GM21619 (cell line): ENCODE data around the gene AKT2.
A peak's percentile ranks its signal among the peaks of the same experiment; 100 is the strongest.

ENCODE experiments used
- ATAC-seq: cut with Tn5 transposase; IDR thresholded peaks from one replicate; pipeline ENCODE4 v1.9.1; 2021; ENCODE audit not compliant: unreplicated experiment

The AKT2 gene

GRCh38 chr19:40302224-40303011 lies 17.3 kb upstream of the AKT2 start:
- no peak for ATAC-seq

GRCh38 chr19:40300668-40301067 lies 15.5 kb upstream of the AKT2 start:
- no peak for ATAC-seq

GRCh38 chr19:40298026-40298425 lies 12.9 kb upstream of the AKT2 start:
- no peak for ATAC-seq

DNA sequence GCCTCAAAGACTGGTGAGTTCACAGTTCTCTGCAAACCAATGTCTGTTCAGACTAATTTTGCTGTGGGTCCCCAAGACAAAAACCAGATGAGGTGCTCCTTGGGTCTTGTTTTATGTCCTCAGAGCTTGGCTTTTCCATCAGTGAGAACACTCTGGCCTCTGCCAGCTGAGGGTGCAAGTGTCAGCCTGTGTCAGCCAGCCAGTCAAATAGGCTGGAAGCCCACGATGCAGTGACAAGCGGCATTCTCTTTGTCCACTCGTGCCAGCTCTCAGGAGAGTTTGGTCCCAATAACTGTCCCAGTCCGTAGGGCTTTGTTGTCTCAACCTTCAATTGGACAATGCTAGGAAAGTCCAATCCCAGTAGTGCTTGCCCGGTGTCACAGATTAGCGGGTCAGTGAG lies 9.4 kb upstream of the AKT2 start:
- no peak for ATAC-seq

DNA sequence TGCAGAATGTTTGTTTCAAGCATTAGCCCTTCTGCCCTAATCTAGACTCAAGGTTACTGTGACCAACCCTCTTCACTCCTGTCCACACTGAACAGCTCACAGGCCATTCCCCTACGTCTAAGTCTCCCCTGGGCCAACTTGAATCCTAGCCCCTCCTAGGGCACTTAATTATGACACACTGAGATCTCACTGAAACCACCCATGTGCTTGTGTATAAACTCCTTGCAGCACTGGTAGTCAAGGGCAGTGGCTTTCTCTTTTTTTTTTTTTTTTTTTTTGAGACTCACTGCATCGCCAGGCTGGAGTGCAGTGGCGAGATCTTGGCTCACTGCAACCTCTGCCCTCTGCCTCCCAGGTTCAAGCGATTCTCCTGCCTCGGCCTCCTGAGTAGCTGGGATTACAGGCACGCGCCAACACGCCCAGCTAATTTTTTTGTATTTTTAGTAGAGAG lies 1.9 kb upstream of the AKT2 start:
- ATAC-seq, result no peak

GRCh38 chr19:40286235-40286970 lies 1.3 kb upstream of the AKT2 start:
- ATAC-seq, result no peak

- ATAC-seq, result peak; percentile 63
These were observed 449 bp upstream of the AKT2 start for GRCh38 chr19:40285353-40286234.

GRCh38 chr19:40284251-40284500 lies 969 bp downstream of the AKT2 start:
- no peak for ATAC-seq

DNA sequence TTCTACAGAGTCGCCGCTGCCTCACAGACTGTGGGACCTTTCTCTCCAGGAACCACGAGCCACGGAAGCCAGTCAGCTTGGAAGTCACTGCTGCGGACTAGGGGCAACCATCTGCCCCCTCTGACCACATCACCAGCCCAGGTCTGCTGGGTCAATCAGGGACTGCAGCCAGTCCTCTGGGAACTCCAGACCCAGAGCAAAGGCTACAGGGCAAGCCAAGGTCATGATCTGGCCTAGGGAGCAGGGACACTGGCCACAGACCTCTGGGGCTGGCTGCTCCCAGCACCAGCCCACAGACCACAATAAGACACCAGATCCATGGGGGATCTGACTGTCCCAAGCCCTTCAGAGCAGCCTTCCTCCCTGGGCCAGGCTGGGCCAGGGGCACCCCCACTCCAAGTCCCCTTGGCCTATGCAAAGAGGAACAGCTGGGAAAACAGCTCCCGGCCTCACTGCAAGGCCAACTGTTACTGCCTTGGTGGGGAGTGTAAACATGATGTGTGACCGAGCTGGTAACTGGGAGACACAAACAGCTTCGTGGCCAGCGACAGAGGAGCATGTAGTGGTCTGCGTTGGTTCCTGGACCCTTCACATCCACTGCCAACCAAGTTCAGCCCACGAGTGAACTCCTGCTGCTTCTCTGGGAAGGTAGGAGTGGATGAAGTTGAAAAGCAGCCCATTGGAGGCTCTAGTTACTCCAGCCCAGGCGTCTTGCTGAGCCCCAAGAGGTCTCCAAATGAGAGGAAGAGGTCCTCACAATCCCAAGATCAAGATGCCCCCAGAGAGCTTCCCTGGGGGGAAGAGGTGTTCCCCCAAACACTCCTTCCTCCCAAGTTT lies 1.5 kb downstream of the AKT2 start:
- no peak for ATAC-seq

DNA sequence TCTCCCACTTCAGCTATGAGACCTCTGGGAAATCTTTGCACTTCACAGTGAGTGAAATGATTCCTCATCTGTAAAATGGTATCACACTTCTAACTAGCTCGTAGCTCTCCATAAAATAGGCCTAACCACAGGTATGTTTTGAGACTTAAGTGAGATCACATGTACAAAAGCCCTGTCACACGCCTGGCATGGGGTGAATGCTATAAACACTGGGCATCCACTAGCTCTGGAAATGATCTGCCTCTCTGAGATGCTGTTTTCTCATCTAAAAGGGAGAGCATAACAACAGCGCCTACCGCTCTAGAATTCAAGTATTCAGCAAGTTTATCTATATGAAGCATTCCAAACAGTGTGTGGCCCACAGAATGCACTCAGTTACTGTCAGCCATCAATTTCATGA lies 2.2 kb downstream of the AKT2 start:
- ATAC-seq, result no peak

GRCh38 chr19:40282209-40282580 lies 3.0 kb downstream of the AKT2 start:
- ATAC-seq, result no peak

- no peak for ATAC-seq
These were observed 3.5 kb downstream of the AKT2 start for GRCh38 chr19:40281381-40282208.

- no peak for ATAC-seq
These were observed 4.4 kb downstream of the AKT2 start for GRCh38 chr19:40280608-40281221.

DNA sequence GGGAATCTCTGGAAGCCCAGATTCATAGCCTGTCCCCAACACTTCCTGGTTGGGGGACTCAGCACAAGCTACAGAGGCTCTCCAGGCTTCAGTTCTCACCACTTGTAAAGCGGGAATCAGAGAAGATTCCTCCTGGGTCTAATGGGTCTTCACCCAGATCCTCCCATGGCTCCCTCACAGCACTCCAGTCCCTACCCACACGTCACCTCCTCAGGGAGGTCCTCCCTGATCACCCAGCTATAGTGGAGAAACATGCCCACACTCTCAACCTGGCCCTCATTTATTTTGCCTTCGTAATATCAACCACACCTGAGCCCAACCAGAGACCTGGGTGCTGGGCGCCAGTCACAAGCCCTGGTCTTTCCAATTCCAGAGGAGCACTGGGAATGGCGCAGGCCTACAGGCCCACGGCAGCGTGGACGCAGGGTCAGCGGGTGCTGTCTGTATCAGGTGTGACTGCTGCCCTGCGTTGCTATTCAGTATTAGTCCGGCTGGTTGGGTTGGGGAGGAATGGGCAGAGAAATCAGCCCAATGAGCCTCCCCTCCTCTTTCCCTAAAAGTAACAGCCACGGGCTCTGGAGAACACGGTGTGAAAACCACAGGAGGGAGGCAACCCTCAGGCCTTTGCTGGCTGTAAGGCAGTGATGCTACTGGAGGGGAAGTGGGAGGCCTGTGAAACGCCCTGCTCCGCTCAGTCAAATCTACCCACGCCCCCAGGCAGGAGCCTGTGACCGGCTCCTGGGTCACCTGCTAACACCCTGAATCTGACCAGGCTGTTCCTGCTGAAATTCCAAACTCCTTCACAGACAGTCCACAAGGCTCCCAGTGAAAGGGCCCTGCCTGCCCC lies 5.2 kb downstream of the AKT2 start:
- no peak for ATAC-seq

DNA sequence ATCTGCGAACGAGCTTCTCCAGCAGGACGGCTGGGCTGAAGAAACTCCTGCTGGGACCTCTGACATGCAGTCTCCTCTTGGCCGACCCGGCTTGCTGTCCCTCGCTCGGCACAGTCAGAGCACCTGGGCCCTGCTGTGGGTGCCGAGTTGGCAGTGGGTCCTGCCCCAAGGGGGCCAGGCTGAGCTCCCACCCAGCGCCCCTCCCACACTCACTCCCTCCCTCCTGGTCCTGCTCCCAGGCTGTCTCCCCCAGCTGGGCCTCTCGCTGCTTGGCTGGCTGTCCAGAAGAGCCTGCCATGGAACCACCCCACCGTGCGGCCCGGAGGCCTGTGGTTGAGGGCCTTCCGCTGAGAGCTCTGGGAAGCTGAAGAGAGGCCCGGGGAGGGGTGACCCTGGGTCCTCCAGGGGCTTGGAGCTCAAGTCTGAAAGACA lies 6.0 kb downstream of the AKT2 start:
- no peak for ATAC-seq

- ATAC-seq, result no peak
These were observed 6.6 kb downstream of the AKT2 start for GRCh38 chr19:40278361-40279035.

DNA sequence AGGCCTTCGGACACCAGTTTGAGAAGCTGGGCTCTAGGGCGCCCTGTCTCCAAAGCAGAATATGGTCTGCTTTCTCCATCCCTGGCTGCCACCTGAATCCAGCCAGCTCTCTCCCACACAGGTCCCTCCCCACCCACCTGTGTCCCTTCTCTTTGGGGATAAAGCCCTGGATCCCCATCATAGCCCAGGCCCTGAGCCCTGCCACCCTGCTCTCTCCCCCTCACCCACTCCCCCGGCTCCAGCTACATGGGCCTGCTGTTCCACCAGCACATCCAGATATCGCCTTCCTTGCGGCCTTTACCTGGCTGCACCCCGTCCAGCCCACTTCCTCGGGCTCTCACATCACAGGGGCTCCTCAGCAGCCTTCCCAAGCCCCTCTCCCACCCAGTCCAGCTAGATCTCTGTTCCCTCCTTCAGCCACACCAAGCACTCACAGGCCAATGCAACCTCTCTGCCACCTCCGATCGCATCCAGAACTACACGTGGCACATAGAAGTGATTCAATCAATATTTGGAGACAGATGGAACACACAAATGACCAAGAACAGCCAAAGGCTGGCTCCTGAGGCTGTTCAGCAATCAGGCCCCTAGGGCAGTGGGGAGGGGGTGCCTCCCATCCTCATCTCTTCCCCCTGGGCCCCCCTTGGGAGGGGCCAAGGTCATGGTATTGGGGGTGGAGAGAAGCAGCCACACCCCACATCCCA lies 7.6 kb downstream of the AKT2 start:
- ATAC-seq, result no peak
